Measurements from ENCODE around the gene AK8.

AK8 gene

DNA sequence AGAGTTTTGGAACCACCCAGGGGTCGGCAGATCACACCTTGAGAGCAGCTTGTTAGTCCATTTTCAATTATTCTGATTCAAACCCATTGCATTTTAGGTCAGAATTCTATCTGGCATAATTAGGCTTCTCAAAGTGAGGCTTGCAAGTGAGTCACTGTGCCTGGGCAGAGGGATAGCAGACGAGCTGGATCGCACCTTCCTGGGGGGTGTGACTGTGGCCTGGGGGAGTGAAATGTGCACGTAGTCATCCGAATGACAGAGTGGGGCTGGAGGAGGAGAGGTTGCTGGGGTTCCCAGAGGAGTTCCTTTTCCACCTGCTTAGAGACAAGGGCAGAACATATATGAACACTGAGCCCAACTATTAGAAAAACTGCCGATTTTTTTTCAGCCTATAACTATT lies 32.3 kb upstream of the AK8 start:
- no peaks in the 10 kb centered on the region for H3K27me3 ChIP-seq (replicated peaks in 2 of 5; ENCODE audit: control insufficient read depth in 4 of 5, insufficient read depth in 5 of 5, low read length in 4 of 5)
- DNase-seq: no peak
- CTCF ChIA-PET: interaction anchor here (0.7 to 3.6 kb wide), 3 partner anchors 8 to 24 kb away, joined by 3 to 13 read pairs (median 4); no protein-coding TSS in a partner anchor
- WGBS (ENCODE audit: insufficient coverage): 100% methylated on average over 2 of the region's 6 CpGs
- no peak overlapping the region for H3K27ac ChIP-seq (ENCODE audit: insufficient read depth in 1 of 2, low read depth in 1 of 2, low read length in 2 of 2, poor library complexity in 1 of 2, severe bottlenecking in 2 of 2)
- H3K4me1 ChIP-seq (ENCODE audit: control extremely low read depth in 1 of 4, control insufficient read depth in 4 of 4, insufficient read depth in 4 of 4, low read length in 3 of 4): no peaks in the 10 kb centered on the region
- H3K9me3 ChIP-seq (ENCODE audit: control extremely low read depth in 1 of 5, control insufficient read depth in 4 of 5, insufficient read depth in 2 of 5, low read depth in 1 of 5, low read length in 4 of 5): no peaks in the 10 kb centered on the region
- peaks cover 7 to 54% (median 45%) of the 10 kb centered on the region in 4 experiments for H3K36me3 ChIP-seq (ENCODE audit: control insufficient read depth in 4 of 4, insufficient read depth in 4 of 4, low read length in 3 of 4)
- POLR2A ChIA-PET: no interaction called here
- no peak overlapping the region for H3K4me3 ChIP-seq (ENCODE audit: control insufficient read depth in 1 of 7, extremely low read depth in 1 of 7, insufficient read depth in 4 of 7, low read depth in 2 of 7, low read length in 6 of 7)

DNA sequence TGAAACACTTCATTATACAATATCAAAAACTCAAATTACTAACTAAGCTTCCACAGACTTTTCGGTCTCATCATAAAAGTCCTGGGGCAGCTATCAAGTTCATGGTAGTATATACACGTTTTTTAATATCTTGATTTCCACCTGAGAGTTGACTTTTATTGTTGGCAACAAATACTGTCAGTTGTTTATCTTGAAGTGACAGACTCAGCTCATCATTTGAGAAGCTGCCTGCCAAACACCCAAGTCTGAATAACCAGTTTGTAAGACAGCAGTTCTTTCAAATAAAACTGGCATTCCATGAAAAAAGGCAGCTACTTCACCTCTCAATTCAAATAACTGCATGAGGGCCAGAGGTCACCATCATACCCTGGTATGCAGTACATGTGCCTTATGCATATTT lies 31.2 kb upstream of the AK8 start:
- no peak overlapping the region for H3K27ac ChIP-seq (ENCODE audit: insufficient read depth in 1 of 2, low read depth in 1 of 2, low read length in 2 of 2, poor library complexity in 1 of 2, severe bottlenecking in 2 of 2)
- H3K36me3 ChIP-seq (ENCODE audit: control insufficient read depth in 4 of 4, insufficient read depth in 4 of 4, low read length in 3 of 4): peaks cover 13 to 56% (median 46%) of the 10 kb centered on the region in 4 experiments
- WGBS (ENCODE audit: insufficient coverage): 90% methylated on average over 2 of the region's 2 CpGs
- CTCF ChIA-PET: interaction anchor here (3.6 kb wide), 1 partner anchor 9 kb away, joined by 13 read pairs; no protein-coding TSS in a partner anchor
- no peaks in the 10 kb centered on the region for H3K4me1 ChIP-seq (ENCODE audit: control extremely low read depth in 1 of 4, control insufficient read depth in 4 of 4, insufficient read depth in 4 of 4, low read length in 3 of 4)
- POLR2A ChIA-PET: no interaction called here
- no peak overlapping the region for H3K4me3 ChIP-seq (ENCODE audit: control insufficient read depth in 1 of 7, extremely low read depth in 1 of 7, insufficient read depth in 4 of 7, low read depth in 2 of 7, low read length in 6 of 7)
- DNase-seq: no peak
- H3K9me3 ChIP-seq (ENCODE audit: control extremely low read depth in 1 of 5, control insufficient read depth in 4 of 5, insufficient read depth in 2 of 5, low read depth in 1 of 5, low read length in 4 of 5): no peaks in the 10 kb centered on the region
- no peaks in the 10 kb centered on the region for H3K27me3 ChIP-seq (replicated peaks in 2 of 5; ENCODE audit: control insufficient read depth in 4 of 5, insufficient read depth in 5 of 5, low read length in 4 of 5)

DNA sequence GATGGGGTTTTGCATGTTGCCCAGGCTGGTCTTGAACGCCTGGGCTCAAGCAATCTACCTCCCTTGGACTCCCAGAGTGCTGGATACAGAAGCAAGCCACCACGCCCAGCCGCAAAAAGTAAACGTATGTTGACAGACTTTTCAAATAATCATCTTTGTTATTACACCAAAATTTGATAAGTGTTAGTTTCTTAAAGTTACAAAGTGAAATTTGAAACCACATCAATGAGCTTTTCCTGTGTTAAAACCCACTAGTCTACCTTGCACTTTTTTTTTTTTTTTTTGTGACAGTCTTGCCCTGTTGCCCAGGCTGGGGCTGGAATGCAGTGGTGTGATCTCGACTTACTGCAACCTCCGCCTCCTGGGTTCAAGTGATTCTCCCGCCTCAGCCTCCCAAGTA lies 30.6 kb upstream of the AK8 start:
- CTCF ChIA-PET: interaction anchor here (1.2 to 3.6 kb wide), 3 partner anchors 8 to 150 kb away, joined by 3 to 13 read pairs (median 5); no protein-coding TSS in a partner anchor
- H3K4me3 ChIP-seq (ENCODE audit: control insufficient read depth in 1 of 7, extremely low read depth in 1 of 7, insufficient read depth in 4 of 7, low read depth in 2 of 7, low read length in 6 of 7): no peak overlapping the region
- H3K36me3 ChIP-seq (ENCODE audit: control insufficient read depth in 4 of 4, insufficient read depth in 4 of 4, low read length in 3 of 4): peaks cover 15 to 63% (median 53%) of the 10 kb centered on the region in 4 experiments
- no peaks in the 10 kb centered on the region for H3K9me3 ChIP-seq (ENCODE audit: control extremely low read depth in 1 of 5, control insufficient read depth in 4 of 5, insufficient read depth in 2 of 5, low read depth in 1 of 5, low read length in 4 of 5)
- POLR2A ChIA-PET: interaction anchor here (0.6 to 0.7 kb wide), 2 partner anchors 31 to 1555 kb away, joined by 4 to 6 read pairs; no protein-coding TSS in a partner anchor
- no peak overlapping the region for H3K27ac ChIP-seq (ENCODE audit: insufficient read depth in 1 of 2, low read depth in 1 of 2, low read length in 2 of 2, poor library complexity in 1 of 2, severe bottlenecking in 2 of 2)
- no peaks in the 10 kb centered on the region for H3K4me1 ChIP-seq (ENCODE audit: control extremely low read depth in 1 of 4, control insufficient read depth in 4 of 4, insufficient read depth in 4 of 4, low read length in 3 of 4)
- no peaks in the 10 kb centered on the region for H3K27me3 ChIP-seq (replicated peaks in 2 of 5; ENCODE audit: control insufficient read depth in 4 of 5, insufficient read depth in 5 of 5, low read length in 4 of 5)
- WGBS (ENCODE audit: insufficient coverage): 100% methylated on average over 3 of the region's 7 CpGs
- no peak for DNase-seq

DNA sequence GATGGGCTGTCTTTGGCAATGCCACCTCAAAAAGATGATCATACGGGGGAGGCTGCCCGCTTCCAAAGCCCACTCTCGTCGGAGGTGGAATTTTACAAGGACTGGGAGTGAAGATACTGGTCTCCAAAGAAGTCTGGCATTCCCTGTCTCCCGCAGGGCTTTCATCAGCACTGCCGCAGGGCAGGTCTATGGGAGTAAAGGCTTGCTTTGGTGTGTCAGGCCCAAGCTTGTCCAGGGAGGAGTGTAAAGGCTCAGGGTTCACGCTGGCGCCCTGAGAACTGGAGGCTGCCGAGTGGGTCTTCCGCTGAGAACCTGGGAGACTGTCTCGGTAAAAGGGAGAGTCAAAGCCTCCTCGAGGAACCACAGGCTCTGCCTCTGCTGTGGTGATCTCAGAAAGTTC lies 27.6 kb upstream of the AK8 start:
- DNase-seq: no peak
- H3K9me3 ChIP-seq (ENCODE audit: control extremely low read depth in 1 of 5, control insufficient read depth in 4 of 5, insufficient read depth in 2 of 5, low read depth in 1 of 5, low read length in 4 of 5): no peaks in the 10 kb centered on the region
- H3K4me3 ChIP-seq (ENCODE audit: control insufficient read depth in 1 of 7, extremely low read depth in 1 of 7, insufficient read depth in 4 of 7, low read depth in 2 of 7, low read length in 6 of 7): no peak overlapping the region
- ChIA-PET POLR2A (no interaction called here), CTCF (interaction anchor here (1.3 to 2.6 kb wide), 2 partner anchors 11 to 25 kb away, joined by 3 to 8 read pairs; no protein-coding TSS in a partner anchor)
- H3K4me1 ChIP-seq (ENCODE audit: control extremely low read depth in 1 of 4, control insufficient read depth in 4 of 4, insufficient read depth in 4 of 4, low read length in 3 of 4): no peaks in the 10 kb centered on the region
- no peaks in the 10 kb centered on the region for H3K27me3 ChIP-seq (replicated peaks in 2 of 5; ENCODE audit: control insufficient read depth in 4 of 5, insufficient read depth in 5 of 5, low read length in 4 of 5)
- no peak overlapping the region for H3K27ac ChIP-seq (ENCODE audit: insufficient read depth in 1 of 2, low read depth in 1 of 2, low read length in 2 of 2, poor library complexity in 1 of 2, severe bottlenecking in 2 of 2)
- 93% methylated on average over 12 of the region's 12 CpGs for WGBS (ENCODE audit: insufficient coverage)
- peaks cover 9 to 68% (median 58%) of the 10 kb centered on the region in 4 experiments for H3K36me3 ChIP-seq (ENCODE audit: control insufficient read depth in 4 of 4, insufficient read depth in 4 of 4, low read length in 3 of 4)

DNA sequence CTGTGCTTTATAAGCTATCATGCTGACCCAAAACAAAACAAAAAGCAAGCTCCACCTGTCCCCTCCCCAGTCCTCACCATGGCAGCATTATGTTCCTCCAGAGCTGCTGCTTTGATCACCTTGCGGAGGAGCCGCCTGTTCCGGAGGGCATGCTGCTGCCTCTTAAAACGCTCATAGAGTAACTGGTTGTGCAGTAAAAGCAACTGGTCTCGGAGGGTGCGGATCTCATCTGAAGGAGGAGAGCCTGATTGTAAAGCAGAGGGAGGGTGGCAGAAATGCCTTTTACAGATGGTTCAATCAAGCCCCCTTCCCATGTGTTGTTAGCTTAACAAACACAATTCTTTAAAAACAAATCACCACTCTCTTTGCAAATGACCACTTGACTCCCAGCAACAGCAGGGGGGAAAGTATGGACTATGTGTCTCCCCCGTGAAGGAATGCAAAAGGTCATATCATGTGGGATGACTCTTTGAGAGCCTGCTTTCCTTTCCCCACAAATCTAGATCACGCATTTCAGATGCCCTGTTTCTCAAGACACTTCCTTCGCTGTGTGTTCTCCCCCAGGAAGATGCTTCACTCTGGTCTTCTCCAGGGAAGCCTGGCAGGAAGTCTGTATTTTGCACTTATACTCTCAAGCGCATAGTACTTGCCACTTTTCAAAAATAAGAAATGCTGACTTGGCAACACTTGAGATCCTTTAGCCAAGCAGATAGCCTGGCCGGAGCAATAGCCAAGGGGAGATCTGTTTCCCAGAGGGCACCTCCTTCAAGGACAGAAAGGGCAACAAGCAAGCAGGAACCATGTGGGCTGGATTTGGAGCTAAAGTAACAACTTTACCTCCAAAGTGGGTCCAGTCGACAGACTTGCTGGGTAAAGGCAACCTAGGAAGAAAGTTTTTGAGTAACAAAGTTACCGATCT lies 25.7 kb upstream of the AK8 start:
- no peak for DNase-seq
- Histone ChIP-seq H3K27me3 (replicated peaks in 2 of 5; ENCODE audit: control insufficient read depth in 4 of 5, insufficient read depth in 5 of 5, low read length in 4 of 5) (no peaks in the 10 kb centered on the region), H3K27ac (ENCODE audit: insufficient read depth in 1 of 2, low read depth in 1 of 2, low read length in 2 of 2, poor library complexity in 1 of 2, severe bottlenecking in 2 of 2) (no peak overlapping the region), H3K9me3 (ENCODE audit: control extremely low read depth in 1 of 5, control insufficient read depth in 4 of 5, insufficient read depth in 2 of 5, low read depth in 1 of 5, low read length in 4 of 5) (no peaks in the 10 kb centered on the region), H3K4me3 (ENCODE audit: control insufficient read depth in 1 of 7, extremely low read depth in 1 of 7, insufficient read depth in 4 of 7, low read depth in 2 of 7, low read length in 6 of 7) (no peak overlapping the region), H3K36me3 (ENCODE audit: control insufficient read depth in 4 of 4, insufficient read depth in 4 of 4, low read length in 3 of 4) (peaks cover 9 to 69% (median 55%) of the 10 kb centered on the region in 4 experiments), H3K4me1 (ENCODE audit: control extremely low read depth in 1 of 4, control insufficient read depth in 4 of 4, insufficient read depth in 4 of 4, low read length in 3 of 4) (no peaks in the 10 kb centered on the region)
- 98% methylated on average over 12 of the region's 13 CpGs for WGBS (ENCODE audit: insufficient coverage)
- ChIA-PET POLR2A (interaction anchor here (0.6 kb wide), 1 partner anchor 23 kb away, joined by 3 read pairs; no protein-coding TSS in a partner anchor), CTCF (interaction anchor here (0.8 to 2.6 kb wide), 9 partner anchors 10 to 489 kb away, joined by 3 to 8 read pairs (median 4); partner anchors contain the start of genes DDX31 and GTF3C4)

DNA sequence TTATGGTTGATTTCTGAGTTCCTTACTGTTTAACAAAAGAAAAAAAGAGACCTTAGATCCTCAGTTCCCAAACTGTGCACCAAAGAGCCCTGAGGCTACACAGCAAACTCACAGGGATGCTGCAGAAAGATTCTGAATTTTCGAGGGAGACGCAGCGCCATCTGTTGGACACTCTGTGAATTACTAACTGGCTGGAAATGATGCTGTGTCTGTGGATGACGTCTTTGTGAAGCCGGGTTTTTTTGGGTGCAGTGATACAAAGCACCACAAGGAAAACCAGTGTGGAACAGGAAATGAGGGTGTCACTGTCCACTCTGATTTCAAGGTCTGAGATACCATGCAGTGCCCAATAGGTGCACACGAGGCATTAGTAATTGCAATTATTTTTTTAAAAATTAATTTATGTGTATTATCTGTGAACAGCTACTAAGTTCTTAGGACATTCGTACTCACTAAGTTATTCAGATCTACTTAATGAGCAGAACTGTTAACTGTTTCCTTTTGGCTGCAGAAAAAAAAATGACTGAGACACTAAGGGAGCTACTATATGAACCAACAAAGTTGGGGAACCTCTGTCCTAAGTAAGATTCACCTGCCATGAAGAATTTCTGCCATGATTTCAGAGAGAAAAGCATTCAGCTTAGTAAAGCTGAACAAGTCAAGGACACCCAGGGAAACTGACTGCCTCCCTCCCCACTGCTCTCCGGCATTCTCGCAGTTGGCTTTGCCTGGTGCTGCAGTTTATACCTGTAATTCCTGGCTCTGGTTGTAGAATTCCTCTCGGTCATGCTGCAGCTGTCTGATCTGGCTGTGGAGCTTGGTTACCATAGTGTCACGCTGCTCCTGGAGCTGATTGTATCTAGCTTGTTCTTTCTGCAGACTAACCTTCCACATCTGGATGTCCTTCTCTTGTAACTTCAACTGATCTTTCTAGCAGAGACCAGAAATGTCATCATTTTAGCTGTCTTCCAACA lies 24.1 kb upstream of the AK8 start:
- no peaks in the 10 kb centered on the region for H3K27me3 ChIP-seq (replicated peaks in 2 of 5; ENCODE audit: control insufficient read depth in 4 of 5, insufficient read depth in 5 of 5, low read length in 4 of 5)
- H3K9me3 ChIP-seq (ENCODE audit: control extremely low read depth in 1 of 5, control insufficient read depth in 4 of 5, insufficient read depth in 2 of 5, low read depth in 1 of 5, low read length in 4 of 5): no peaks in the 10 kb centered on the region
- no peak overlapping the region for H3K4me3 ChIP-seq (ENCODE audit: control insufficient read depth in 1 of 7, extremely low read depth in 1 of 7, insufficient read depth in 4 of 7, low read depth in 2 of 7, low read length in 6 of 7)
- POLR2A ChIA-PET: interaction anchor here (0.6 kb wide), 2 partner anchors 94 to 504 kb away, joined by 3 read pairs; no protein-coding TSS in a partner anchor
- DNase-seq: peak; percentile 87 to 95 (median 92)
- CTCF ChIA-PET: interaction anchor here (0.8 to 2.6 kb wide), 33 partner anchors 8 to 488 kb away, joined by 3 to 11 read pairs (median 4); partner anchors contain the start of gene SPACA9
- no peaks in the 10 kb centered on the region for H3K4me1 ChIP-seq (ENCODE audit: control extremely low read depth in 1 of 4, control insufficient read depth in 4 of 4, insufficient read depth in 4 of 4, low read length in 3 of 4)
- WGBS (ENCODE audit: insufficient coverage): 50% methylated on average over 8 of the region's 11 CpGs
- H3K36me3 ChIP-seq (ENCODE audit: control insufficient read depth in 4 of 4, insufficient read depth in 4 of 4, low read length in 3 of 4): peaks cover 14 to 82% (median 61%) of the 10 kb centered on the region in 4 experiments
- no peak overlapping the region for H3K27ac ChIP-seq (ENCODE audit: insufficient read depth in 1 of 2, low read depth in 1 of 2, low read length in 2 of 2, poor library complexity in 1 of 2, severe bottlenecking in 2 of 2)

Data from common myeloid progenitor, CD34-positive (primary cell).